ENCODE measurements around the gene GJB2.

GJB2 gene

GRCh38 chr13:20141238-20142022 lies 51.3 kb downstream of the GJB2 start:
- DNase-seq (ENCODE audit: low spot score), result no peak

- DNase-seq (ENCODE audit: low spot score), result no peak
These were observed 52.3 kb downstream of the GJB2 start for GRCh38 chr13:20140487-20140886.

GRCh38 chr13:20137875-20138274 lies 54.9 kb downstream of the GJB2 start:
- no peak for DNase-seq (ENCODE audit: low spot score)
